ENCODE data around the gene ART4.

- TF ChIP-seq CTCF (IDR thresholded peaks at IDR 0.05) (no peak), POLR2A (IDR thresholded peaks at IDR 0.05) (no peak)
Measured at GRCh38 chr12:14871886-14872285, 28.6 kb upstream of the ART4 start.
